ENCODE measurements around the gene NPPA.

DNA sequence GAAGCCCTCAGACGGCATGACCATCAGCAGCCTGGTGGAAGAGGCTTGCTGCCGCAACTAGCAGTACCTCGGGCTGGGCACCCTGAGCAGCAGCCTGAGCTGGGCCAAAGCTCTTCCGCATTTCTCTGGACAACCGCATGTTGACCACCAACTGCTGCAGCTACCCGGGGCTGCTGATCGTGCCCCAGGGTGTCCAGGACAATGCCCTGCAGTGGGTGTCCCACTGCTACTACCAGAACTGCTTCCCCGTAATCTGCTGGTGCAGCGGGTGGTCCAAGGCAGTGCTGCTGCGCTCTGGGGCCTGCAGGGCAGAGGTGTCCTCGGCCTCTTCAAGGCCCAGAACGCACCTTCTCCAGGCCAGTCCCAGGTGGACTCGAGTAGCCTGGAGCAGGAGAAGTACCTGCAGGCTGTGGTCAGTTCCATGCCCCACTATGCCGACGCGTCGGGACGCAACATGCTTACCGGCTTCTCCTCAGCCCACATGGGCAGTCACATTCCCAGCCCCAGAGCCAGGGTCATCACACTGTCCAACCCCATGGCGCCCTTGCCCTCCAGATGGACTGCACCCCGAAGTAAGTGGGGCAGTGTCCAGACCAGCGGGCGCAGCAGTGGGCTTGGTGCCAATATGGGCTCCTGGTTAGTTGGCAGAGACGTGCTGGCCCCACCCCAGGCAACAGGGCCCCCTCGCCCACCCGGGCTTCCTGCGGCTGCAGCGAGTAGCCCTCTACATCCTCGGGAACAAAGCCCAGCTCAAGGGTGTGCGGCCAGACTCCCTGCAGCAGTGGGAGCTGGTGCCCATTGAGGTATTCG is 30.7 kb upstream of the NPPA start:
- TF ChIP-seq EZH2phosphoT487 (IDR thresholded peaks at IDR 0.05) (no peak), CTCF (IDR thresholded peaks at IDR 0.05) (no peak)
